ENCODE measurements around the gene GABRG3. TPM values are rescaled to one million over a fixed set of nuclear protein-coding genes. Genes with fewer than 3 reads are reported as not detected.

Gene GABRG3
- total and polyA plus RNA-seq, 10 of the 15 experiments (the other 5 are each of a cell fraction or from before 2014, with no cell fraction given): 0.15 TPM; not detected in 9

DNA sequence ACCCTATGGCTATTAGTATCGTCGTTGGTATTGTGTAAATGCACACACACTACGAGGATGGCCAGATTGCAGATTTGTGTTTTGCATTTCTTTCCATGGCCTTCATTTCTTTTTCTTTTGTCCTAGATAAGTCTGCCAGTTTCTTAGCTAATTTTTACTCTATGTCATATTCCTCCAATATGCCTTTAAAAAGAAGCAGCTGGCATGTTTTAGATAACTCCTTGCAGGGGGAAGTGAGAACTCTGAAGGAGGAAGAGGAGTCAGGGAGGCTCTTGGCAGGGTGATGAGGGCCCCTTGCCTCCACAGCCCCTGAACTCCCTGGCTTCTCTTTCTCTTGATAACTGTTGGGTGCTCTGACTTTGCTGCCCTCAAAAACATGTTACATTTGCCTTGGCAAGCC, 244.0 kb downstream of the GABRG3 start:
- POLR2A ChIA-PET: no interaction called here
- in situ Hi-C loops (cut with MboI) (no loop called here), intact Hi-C loops (cut with micrococcal nuclease; ENCODE audit: unreplicated experiment) (no loop called here)
- Histone ChIP-seq H3K4me1 (ENCODE audit: control insufficient read depth, insufficient read depth, low read length) (no peaks in the 10 kb centered on the region), H3K27ac (ENCODE audit: control insufficient read depth, insufficient read depth) (no peak overlapping the region), H4K20me1 (ENCODE audit: control insufficient read depth, insufficient read depth) (no peaks in the 10 kb centered on the region), H3K79me2 (ENCODE audit: control insufficient read depth, insufficient read depth, low read length) (no peaks in the 10 kb centered on the region), H2AFZ (ENCODE audit: control insufficient read depth, low read depth, low read length) (no peak overlapping the region), H3K4me3 (no peak overlapping the region), H3K36me3 (ENCODE audit: control insufficient read depth in 2 of 2, insufficient read depth in 2 of 2, low read length in 1 of 2) (no peaks in the 10 kb centered on the region), H3K4me2 (ENCODE audit: control insufficient read depth, insufficient read depth) (no peak overlapping the region), H3K9me3 (replicated peaks; ENCODE audit: control insufficient read depth, insufficient read depth, low read length) (peaks cover 2% of the 10 kb centered on the region; the same call in 1 of the 3 replicates), H3K27me3 (replicated peaks in 1 of 2; ENCODE audit: control insufficient read depth in 2 of 2, insufficient read depth in 2 of 2, low read length in 1 of 2) (no peaks in the 10 kb centered on the region), H3K9ac (ENCODE audit: control insufficient read depth, insufficient read depth, low read length) (no peak overlapping the region)
- SMC1A ChIA-PET (ENCODE audit: uncharacterized antibody, unreplicated experiment): no interaction called here
- CTCF ChIA-PET: no interaction called here
- no peak for TF ChIP-seq E2F4 (IDR thresholded peaks at IDR 0.05; ENCODE audit: low read depth, low read length)
- TF ChIP-seq TAF1 (IDR thresholded peaks at IDR 0.05; ENCODE audit: borderline replicate concordance, low read depth, low read length): no peak
- TF ChIP-seq NFYB (IDR thresholded peaks at IDR 0.05; ENCODE audit: insufficient read depth, low read depth, low read length): no peak
- RAD21 ChIA-PET (ENCODE audit: unreplicated experiment): no interaction called here
- no peak for ATAC-seq
- no peak for DNase-seq (ENCODE audit: low read depth, low spot score)
- BruUV-seq (replicated peaks): no TSS peak
- FAIRE-seq: no peak
- 17% methylated on average over 3 of the region's 3 CpGs for WGBS (ENCODE audit: insufficient coverage, insufficient replicate concordance, low lambda C conversion rate, missing lambda C conversion rate)

GRCh38 chr15:27218426-27218825, 247.4 kb downstream of the GABRG3 start:
- ChIA-PET CTCF (no interaction called here), SMC1A (ENCODE audit: uncharacterized antibody, unreplicated experiment) (no interaction called here), RAD21 (ENCODE audit: unreplicated experiment) (no interaction called here), POLR2A (no interaction called here)
- 6% methylated on average over 8 of the region's 8 CpGs for WGBS (ENCODE audit: insufficient coverage, insufficient replicate concordance, low lambda C conversion rate, missing lambda C conversion rate)
- Histone ChIP-seq H3K4me2 (ENCODE audit: control insufficient read depth, insufficient read depth) (no peak overlapping the region), H2AFZ (ENCODE audit: control insufficient read depth, low read depth, low read length) (no peak overlapping the region), H3K79me2 (ENCODE audit: control insufficient read depth, insufficient read depth, low read length) (no peaks in the 10 kb centered on the region), H3K27me3 (replicated peaks in 1 of 2; ENCODE audit: control insufficient read depth in 2 of 2, insufficient read depth in 2 of 2, low read length in 1 of 2) (no peaks in the 10 kb centered on the region), H3K9ac (ENCODE audit: control insufficient read depth, insufficient read depth, low read length) (no peak overlapping the region), H3K4me3 (no peak overlapping the region), H3K9me3 (replicated peaks; ENCODE audit: control insufficient read depth, insufficient read depth, low read length) (peaks cover 2% of the 10 kb centered on the region; the same call in 1 of the 3 replicates), H3K36me3 (ENCODE audit: control insufficient read depth in 2 of 2, insufficient read depth in 2 of 2, low read length in 1 of 2) (no peaks in the 10 kb centered on the region), H4K20me1 (ENCODE audit: control insufficient read depth, insufficient read depth) (no peaks in the 10 kb centered on the region), H3K4me1 (ENCODE audit: control insufficient read depth, insufficient read depth, low read length) (no peaks in the 10 kb centered on the region), H3K27ac (ENCODE audit: control insufficient read depth, insufficient read depth) (no peak overlapping the region)
- in situ Hi-C loops (cut with MboI) (no loop called here), intact Hi-C loops (cut with micrococcal nuclease; ENCODE audit: unreplicated experiment) (no loop called here)
- FAIRE-seq (no peak), ATAC-seq (no peak), DNase-seq (ENCODE audit: low read depth, low spot score) (no peak)
- TF ChIP-seq DPF2 (IDR thresholded peaks at IDR 0.05): no peak
- no peak for TF ChIP-seq EED (IDR thresholded peaks at IDR 0.05; ENCODE audit: low read depth)
- no peak for TF ChIP-seq FOXM1 (IDR thresholded peaks at IDR 0.05; ENCODE audit: low read depth, low read length)
- no peak for TF ChIP-seq BMI1 (IDR thresholded peaks at IDR 0.05; ENCODE audit: borderline replicate concordance)
- TF ChIP-seq FOS (IDR thresholded peaks at IDR 0.05; ENCODE audit: borderline replicate concordance, extremely low read depth, insufficient read length): no peak
- TF ChIP-seq POU2F2 (IDR thresholded peaks at IDR 0.05; ENCODE audit: borderline replicate concordance, low read depth, low read length): no peak
- no TSS peak for BruUV-seq (replicated peaks)
